ENCODE data around the gene CEACAM7. TPM values are rescaled to one million over a fixed set of nuclear protein-coding genes. Genes with fewer than 3 reads are reported as not detected.
"Not testable (repeated sequence)": the region's sequence is repeated elsewhere in the genome, so short reads cannot be mapped to it uniquely, and the experiment has no call there.

CEACAM7 gene
- total RNA-seq, 1 experiment from 2014 or later = not detected

GRCh38 chr19:41711376-41712261 lies 23.5 kb upstream of the CEACAM7 start:
- H3K4me2 ChIP-seq (ENCODE audit: low read depth, low read length, poor library complexity, severe bottlenecking) = no peak overlapping the region
- no peak overlapping the region for H3K4me3 ChIP-seq (ENCODE audit: low read length)
- no peaks in the 10 kb centered on the region for H3K9me3 ChIP-seq (ENCODE audit: low read length)
- no peaks in the 10 kb centered on the region for H4K20me1 ChIP-seq (ENCODE audit: insufficient read depth, low read depth, low read length)
- no peaks in the 10 kb centered on the region for H3K9me2 ChIP-seq (replicated peaks; ENCODE audit: insufficient read depth, low read length)
- H3K9ac ChIP-seq (ENCODE audit: low read length) = no peak overlapping the region
- no peaks in the 10 kb centered on the region for H3K36me3 ChIP-seq (ENCODE audit: insufficient read depth, low read length)
- no peaks in the 10 kb centered on the region for H3K79me2 ChIP-seq (ENCODE audit: low read length)
- H3K4me1 ChIP-seq (ENCODE audit: low read length) = no peaks in the 10 kb centered on the region
- no peaks in the 10 kb centered on the region for H3K27me3 ChIP-seq (ENCODE audit: low read length)
- no peak overlapping the region for H3K27ac ChIP-seq (ENCODE audit: low read length)
- no peak overlapping the region for H2AFZ ChIP-seq (ENCODE audit: low read length)
- DNase-seq = no peak

DNA sequence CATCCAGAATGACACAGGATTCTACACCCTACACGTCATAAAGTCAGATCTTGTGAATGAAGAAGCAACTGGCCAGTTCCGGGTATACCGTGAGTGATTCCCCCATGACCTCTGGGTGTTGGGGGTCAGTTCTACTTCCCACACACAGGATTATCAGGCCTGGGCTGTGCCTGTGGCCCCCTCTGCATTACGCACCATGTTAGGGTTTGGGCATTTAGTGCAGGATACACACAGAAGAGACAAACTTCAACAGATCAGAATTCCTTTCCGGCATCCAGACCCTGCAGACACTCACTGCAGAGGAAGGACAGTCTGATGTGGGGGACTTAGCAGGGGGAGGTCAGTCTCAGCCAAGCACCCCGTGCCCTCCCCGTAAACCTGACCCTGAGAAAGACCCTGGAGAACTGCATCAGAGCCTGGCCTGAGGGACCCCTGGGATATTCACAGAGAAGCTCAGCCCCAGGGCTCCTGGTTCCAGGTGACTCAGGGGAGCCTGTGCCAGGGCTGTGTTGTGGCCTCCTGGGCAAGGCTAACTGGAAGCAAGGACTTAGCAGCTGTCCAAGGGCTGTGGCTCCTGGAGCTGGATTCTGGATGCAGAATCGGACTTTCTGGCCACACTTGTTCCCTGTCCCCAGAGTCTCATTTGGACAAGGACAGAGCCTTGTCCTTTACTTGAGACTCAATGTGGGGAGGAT lies 22.0 kb upstream of the CEACAM7 start:
- Histone ChIP-seq H3K27ac (ENCODE audit: low read length) (no peak overlapping the region), H3K4me3 (ENCODE audit: low read length) (no peak overlapping the region), H3K36me3 (ENCODE audit: insufficient read depth, low read length) (no peaks in the 10 kb centered on the region), H3K27me3 (ENCODE audit: low read length) (no peaks in the 10 kb centered on the region), H2AFZ (ENCODE audit: low read length) (no peak overlapping the region), H3K4me1 (ENCODE audit: low read length) (no peaks in the 10 kb centered on the region), H4K20me1 (ENCODE audit: insufficient read depth, low read depth, low read length) (no peaks in the 10 kb centered on the region), H3K9me2 (replicated peaks; ENCODE audit: insufficient read depth, low read length) (no peaks in the 10 kb centered on the region), H3K79me2 (ENCODE audit: low read length) (no peaks in the 10 kb centered on the region), H3K9me3 (ENCODE audit: low read length) (no peaks in the 10 kb centered on the region), H3K4me2 (ENCODE audit: low read depth, low read length, poor library complexity, severe bottlenecking) (no peak overlapping the region), H3K9ac (ENCODE audit: low read length) (no peak overlapping the region)
- DNase-seq = no peak

DNA sequence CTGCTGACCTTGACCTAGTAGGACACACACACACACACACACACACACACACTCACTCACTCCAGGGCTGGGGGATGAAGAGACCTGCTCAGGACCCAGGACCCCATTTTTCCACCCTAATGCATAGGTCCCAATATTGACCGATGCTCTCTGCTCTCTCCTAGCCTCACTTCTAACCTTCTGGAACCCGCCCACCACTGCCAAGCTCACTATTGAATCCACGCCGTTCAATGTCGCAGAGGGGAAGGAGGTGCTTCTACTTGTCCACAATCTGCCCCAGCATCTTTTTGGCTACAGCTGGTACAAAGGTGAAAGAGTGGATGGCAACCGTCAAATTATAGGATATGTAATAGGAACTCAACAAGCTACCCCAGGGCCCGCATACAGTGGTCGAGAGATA lies 21.4 kb upstream of the CEACAM7 start:
- not testable (repeated sequence) for H4K20me1 ChIP-seq (ENCODE audit: insufficient read depth, low read depth, low read length); H2AFZ ChIP-seq (ENCODE audit: low read length); H3K9me3 ChIP-seq (ENCODE audit: low read length); H3K36me3 ChIP-seq (ENCODE audit: insufficient read depth, low read length); H3K79me2 ChIP-seq (ENCODE audit: low read length); H3K27ac ChIP-seq (ENCODE audit: low read length); DNase-seq; H3K9me2 ChIP-seq (replicated peaks; ENCODE audit: insufficient read depth, low read length); H3K27me3 ChIP-seq (ENCODE audit: low read length); H3K4me3 ChIP-seq (ENCODE audit: low read length); H3K4me2 ChIP-seq (ENCODE audit: low read depth, low read length, poor library complexity, severe bottlenecking); H3K4me1 ChIP-seq (ENCODE audit: low read length); H3K9ac ChIP-seq (ENCODE audit: low read length)

DNA sequence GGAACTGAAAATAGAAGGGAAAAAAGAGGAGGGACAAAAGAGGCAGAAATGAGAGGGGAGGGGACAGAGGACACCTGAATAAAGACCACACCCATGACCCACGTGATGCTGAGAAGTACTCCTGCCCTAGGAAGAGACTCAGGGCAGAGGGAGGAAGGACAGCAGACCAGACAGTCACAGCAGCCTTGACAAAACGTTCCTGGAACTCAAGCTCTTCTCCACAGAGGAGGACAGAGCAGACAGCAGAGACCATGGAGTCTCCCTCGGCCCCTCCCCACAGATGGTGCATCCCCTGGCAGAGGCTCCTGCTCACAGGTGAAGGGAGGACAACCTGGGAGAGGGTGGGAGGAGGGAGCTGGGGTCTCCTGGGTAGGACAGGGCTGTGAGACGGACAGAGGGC lies 20.4 kb upstream of the CEACAM7 start, which contains the start of gene CEACAM5:
TSS of gene CEACAM5 (plus strand) at position 146 of the 400 bp plus-strand sequence. CDS start at position 252, 106 bp downstream.
- H3K9ac ChIP-seq (ENCODE audit: low read length) = no peak within 1 kb of the TSS
- H2AFZ ChIP-seq (ENCODE audit: low read length) = no peak within 1 kb of the TSS
- no peaks in the 10 kb centered on the region for H3K79me2 ChIP-seq (ENCODE audit: low read length)
- DNase-seq = no peak
- H4K20me1 ChIP-seq (ENCODE audit: insufficient read depth, low read depth, low read length) = no peaks in the 10 kb centered on the region
- H3K27ac ChIP-seq (ENCODE audit: low read length) = no peak within 1 kb of the TSS
- no peaks in the 10 kb centered on the region for H3K9me3 ChIP-seq (ENCODE audit: low read length)
- no peaks in the 10 kb centered on the region for H3K9me2 ChIP-seq (replicated peaks; ENCODE audit: insufficient read depth, low read length)
- no peaks in the 10 kb centered on the region for H3K36me3 ChIP-seq (ENCODE audit: insufficient read depth, low read length)
- no peak within 1 kb of the TSS for H3K4me2 ChIP-seq (ENCODE audit: low read depth, low read length, poor library complexity, severe bottlenecking)
- no peak within 1 kb of the TSS for H3K4me3 ChIP-seq (ENCODE audit: low read length)
- no peaks in the 10 kb centered on the region for H3K4me1 ChIP-seq (ENCODE audit: low read length)
- no peaks in the 10 kb centered on the region for H3K27me3 ChIP-seq (ENCODE audit: low read length)

- Histone ChIP-seq H3K36me3 (ENCODE audit: insufficient read depth, low read length) (no peaks in the 10 kb centered on the region), H3K27ac (ENCODE audit: low read length) (no peak overlapping the region), H3K27me3 (ENCODE audit: low read length) (no peaks in the 10 kb centered on the region), H2AFZ (ENCODE audit: low read length) (no peak overlapping the region), H3K9ac (ENCODE audit: low read length) (no peak overlapping the region), H3K4me3 (ENCODE audit: low read length) (no peak overlapping the region), H3K4me1 (ENCODE audit: low read length) (no peaks in the 10 kb centered on the region), H3K9me2 (replicated peaks; ENCODE audit: insufficient read depth, low read length) (no peaks in the 10 kb centered on the region), H4K20me1 (ENCODE audit: insufficient read depth, low read depth, low read length) (no peaks in the 10 kb centered on the region), H3K79me2 (ENCODE audit: low read length) (no peaks in the 10 kb centered on the region), H3K4me2 (ENCODE audit: low read depth, low read length, poor library complexity, severe bottlenecking) (no peak overlapping the region), H3K9me3 (ENCODE audit: low read length) (no peaks in the 10 kb centered on the region)
- DNase-seq = no peak
These were observed 19.9 kb upstream of the CEACAM7 start for GRCh38 chr19:41707871-41708371.

- Histone ChIP-seq H3K79me2 (ENCODE audit: low read length) (no peaks in the 10 kb centered on the region), H3K4me3 (ENCODE audit: low read length) (no peak overlapping the region), H2AFZ (ENCODE audit: low read length) (no peak overlapping the region), H3K36me3 (ENCODE audit: insufficient read depth, low read length) (no peaks in the 10 kb centered on the region), H3K9ac (ENCODE audit: low read length) (no peak overlapping the region), H3K4me2 (ENCODE audit: low read depth, low read length, poor library complexity, severe bottlenecking) (no peak overlapping the region), H4K20me1 (ENCODE audit: insufficient read depth, low read depth, low read length) (0 out of 2 replicates have a peak, but pooled peaks cover 3% of the 10 kb centered on the region), H3K27me3 (ENCODE audit: low read length) (no peaks in the 10 kb centered on the region), H3K9me3 (ENCODE audit: low read length) (no peaks in the 10 kb centered on the region), H3K9me2 (replicated peaks; ENCODE audit: insufficient read depth, low read length) (no peaks in the 10 kb centered on the region), H3K27ac (ENCODE audit: low read length) (no peak overlapping the region), H3K4me1 (ENCODE audit: low read length) (no peaks in the 10 kb centered on the region)
- DNase-seq = no peak
These were observed 19.4 kb upstream of the CEACAM7 start for GRCh38 chr19:41707502-41707812.

- Histone ChIP-seq H3K27ac (ENCODE audit: low read length) (no peak overlapping the region), H3K4me2 (ENCODE audit: low read depth, low read length, poor library complexity, severe bottlenecking) (no peak overlapping the region), H4K20me1 (ENCODE audit: insufficient read depth, low read depth, low read length) (0 out of 2 replicates have a peak, but pooled peaks cover 5% of the 10 kb centered on the region), H3K4me3 (ENCODE audit: low read length) (no peak overlapping the region), H3K4me1 (ENCODE audit: low read length) (no peaks in the 10 kb centered on the region), H3K79me2 (ENCODE audit: low read length) (no peaks in the 10 kb centered on the region), H3K9me3 (ENCODE audit: low read length) (no peaks in the 10 kb centered on the region), H3K9me2 (replicated peaks; ENCODE audit: insufficient read depth, low read length) (no peaks in the 10 kb centered on the region), H3K9ac (ENCODE audit: low read length) (no peak overlapping the region), H2AFZ (ENCODE audit: low read length) (no peak overlapping the region), H3K36me3 (ENCODE audit: insufficient read depth, low read length) (no peaks in the 10 kb centered on the region), H3K27me3 (ENCODE audit: low read length) (no peaks in the 10 kb centered on the region)
- DNase-seq = peak; percentile 86
These were observed 18.9 kb upstream of the CEACAM7 start for GRCh38 chr19:41706741-41707501.
